Placental pericyte (primary cell): ENCODE data around the gene CD8B2. TPM values are rescaled to one million over a fixed set of nuclear protein-coding genes. Genes with fewer than 3 reads are reported as not detected.

Experiments used
- total RNA-seq: library from RNA; depleted of rRNA; stranded (reverse); fragments of >200 nt; gene quantifications from 2 replicates; pipeline ENCODE4 v1.2.3, GENCODE V29; 2012

The CD8B2 gene
- not detected in 2 replicates for total RNA-seq

DNA sequence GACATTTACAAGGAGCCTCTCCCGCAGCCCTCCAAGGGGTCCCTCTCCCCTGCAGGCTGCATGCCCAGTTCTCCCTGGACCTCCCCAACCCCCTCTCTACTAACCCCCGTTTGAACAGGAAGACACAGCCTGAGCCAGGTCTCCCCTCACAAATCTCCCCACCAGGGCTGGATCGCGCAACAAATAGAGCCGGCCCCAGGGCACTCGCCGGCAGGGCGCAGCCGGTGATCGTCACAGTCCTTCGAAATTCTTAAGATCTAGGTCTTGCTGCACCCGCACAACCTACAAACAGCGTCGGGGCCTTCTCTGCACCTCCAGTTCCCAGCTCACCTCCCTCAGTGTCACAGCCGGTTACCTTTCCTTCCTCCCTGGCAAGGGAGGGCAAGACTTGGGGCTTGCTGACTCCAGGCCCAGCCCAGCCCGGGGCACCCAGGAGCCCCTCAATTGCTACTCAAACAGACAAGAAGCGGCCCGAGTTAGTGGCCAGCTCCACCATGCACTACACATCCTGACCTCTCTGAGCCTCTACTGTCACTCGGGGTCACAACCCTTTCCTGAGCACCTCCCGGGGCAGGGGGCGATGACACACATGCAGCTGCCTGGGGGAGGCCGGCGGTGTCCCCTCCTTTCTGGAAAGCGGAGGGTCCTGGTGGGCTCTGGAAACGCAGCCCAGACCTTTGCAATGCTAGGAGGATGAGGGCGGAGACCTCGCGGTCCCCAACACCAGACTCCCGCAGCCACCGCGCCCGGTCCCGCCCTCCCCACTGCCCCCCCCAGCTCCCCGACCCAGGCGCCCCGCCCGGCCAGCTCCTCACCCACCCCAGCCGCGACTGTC, at the start of gene CD8B2:
TSS of gene CD8B2 (plus strand) at position 814 of the 835 bp plus-strand sequence. CDS start 63 bp downstream, outside the sequence.

DNA sequence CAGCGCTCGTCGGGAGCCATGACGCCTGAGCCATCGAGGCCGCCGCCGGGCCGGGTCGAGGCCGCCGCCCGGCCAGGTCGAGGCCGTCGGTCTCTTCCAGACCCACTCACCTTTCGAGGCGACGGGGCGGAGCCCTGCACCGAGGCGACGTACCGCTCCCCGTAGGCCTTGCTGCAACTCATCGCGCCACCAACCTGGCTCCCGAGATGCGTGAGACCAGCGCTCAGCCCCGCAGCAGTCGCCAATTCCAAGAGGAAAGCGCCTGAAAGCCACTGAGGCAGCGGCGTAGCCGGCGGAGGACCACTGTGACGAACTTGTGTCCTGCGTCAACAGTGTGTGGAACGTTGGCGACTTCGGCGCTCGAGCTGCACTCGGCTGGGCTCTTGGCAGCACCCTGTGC, 19.1 kb upstream of the CD8B2 start, which contains the start of gene RGPD3:
TSS of gene RGPD3 (minus strand) at position 307 of the 400 bp plus-strand sequence. CDS start at position 182, 125 bp downstream.

Other genes starting within 250 kb of the CD8B2 start
- 0.22 and 0.29 TPM in 2 replicates for gene RGPD3, start 19.0 kb upstream of the CD8B2 start, total RNA-seq